Stimulated activated CD4-positive, alpha-beta T cell treated with anti-CD3 and anti-CD28 coated beads, Interleukin-2, amount 100 ng/mL, for 4 hours (primary cell): Measurements from ENCODE around the gene ZNF536.
"Not testable (repeated sequence)": the region's sequence is repeated elsewhere in the genome, so short reads cannot be mapped to it uniquely, and the experiment has no call there.

Source experiments
- DNase-seq: peaks from one replicate; pipeline ENCODE4 v3.0.0-alpha.2; 2020; ENCODE audit warnings: low read depth

ZNF536 gene

GRCh38 chr19:30341611-30342201 lies 30.5 kb upstream of the ZNF536 start:
- DNase-seq = no peak

- no peak for DNase-seq
Measured at GRCh38 chr19:30342901-30343300, 29.3 kb upstream of the ZNF536 start.

GRCh38 chr19:30344446-30345425 lies 27.4 kb upstream of the ZNF536 start:
- no peak for DNase-seq

- no peak for DNase-seq
Measured at GRCh38 chr19:30345686-30346085, 26.5 kb upstream of the ZNF536 start.

GRCh38 chr19:30346468-30346867 lies 25.7 kb upstream of the ZNF536 start:
- not testable (repeated sequence) for DNase-seq

- DNase-seq = no peak
Measured at GRCh38 chr19:30349131-30349730, 23.0 kb upstream of the ZNF536 start.

GRCh38 chr19:30350692-30351663 lies 21.2 kb upstream of the ZNF536 start:
- DNase-seq = no peak

- DNase-seq = no peak
Measured at GRCh38 chr19:30351774-30352173, 20.4 kb upstream of the ZNF536 start.

- DNase-seq = no peak
Measured at GRCh38 chr19:30353394-30353945, 18.7 kb upstream of the ZNF536 start.

GRCh38 chr19:30355586-30355985 lies 16.6 kb upstream of the ZNF536 start:
- DNase-seq = no peak

- no peak for DNase-seq
Measured at GRCh38 chr19:30356951-30357579, 15.1 kb upstream of the ZNF536 start.

- DNase-seq = no peak
Measured at GRCh38 chr19:30357580-30357954, 14.6 kb upstream of the ZNF536 start.

- no peak for DNase-seq
Measured at GRCh38 chr19:30358319-30358718, 13.9 kb upstream of the ZNF536 start.

- DNase-seq = no peak
Measured at GRCh38 chr19:30358821-30359580, 13.2 kb upstream of the ZNF536 start.

- no peak for DNase-seq
Measured at GRCh38 chr19:30359936-30360335, 12.2 kb upstream of the ZNF536 start.

GRCh38 chr19:30360376-30361106 lies 11.6 kb upstream of the ZNF536 start:
- no peak for DNase-seq

GRCh38 chr19:30361107-30361447 lies 11.1 kb upstream of the ZNF536 start:
- no peak for DNase-seq

- no peak for DNase-seq
Measured at GRCh38 chr19:30361721-30362120, 10.5 kb upstream of the ZNF536 start.

GRCh38 chr19:30362156-30362754 lies 9.9 kb upstream of the ZNF536 start:
- DNase-seq = no peak
